CD4-positive, alpha-beta T cell treated with Interleukin-12 subunit alpha and Interleukin-12 subunit beta, for 1 hour (primary cell): ENCODE measurements around the gene BEST2.

ENCODE experiments used
- DNase-seq: peaks from one replicate; pipeline ENCODE4 v3.0.0-alpha.2; 2020

Gene BEST2

DNA sequence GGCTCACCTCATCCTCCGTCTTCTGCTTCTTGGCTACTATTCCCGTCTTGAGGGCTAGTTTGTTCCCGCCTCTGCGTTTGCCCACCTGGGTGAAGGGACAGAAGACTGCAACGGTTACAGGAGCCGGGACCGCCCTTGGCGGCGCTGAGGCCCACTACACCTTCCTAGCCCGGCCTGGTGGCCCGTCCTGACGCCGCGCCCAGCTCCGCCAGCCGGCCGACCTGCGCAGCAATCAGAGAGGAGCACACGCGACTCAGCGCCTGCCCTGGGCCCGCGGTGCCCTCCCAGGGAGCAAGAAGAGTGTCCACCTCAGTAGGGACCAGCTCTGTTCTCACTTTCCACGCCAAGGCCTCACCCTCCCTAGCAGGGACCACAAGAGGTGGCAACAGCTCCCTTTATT is 20.3 kb upstream of the BEST2 start:
- DNase-seq = no peak

DNA sequence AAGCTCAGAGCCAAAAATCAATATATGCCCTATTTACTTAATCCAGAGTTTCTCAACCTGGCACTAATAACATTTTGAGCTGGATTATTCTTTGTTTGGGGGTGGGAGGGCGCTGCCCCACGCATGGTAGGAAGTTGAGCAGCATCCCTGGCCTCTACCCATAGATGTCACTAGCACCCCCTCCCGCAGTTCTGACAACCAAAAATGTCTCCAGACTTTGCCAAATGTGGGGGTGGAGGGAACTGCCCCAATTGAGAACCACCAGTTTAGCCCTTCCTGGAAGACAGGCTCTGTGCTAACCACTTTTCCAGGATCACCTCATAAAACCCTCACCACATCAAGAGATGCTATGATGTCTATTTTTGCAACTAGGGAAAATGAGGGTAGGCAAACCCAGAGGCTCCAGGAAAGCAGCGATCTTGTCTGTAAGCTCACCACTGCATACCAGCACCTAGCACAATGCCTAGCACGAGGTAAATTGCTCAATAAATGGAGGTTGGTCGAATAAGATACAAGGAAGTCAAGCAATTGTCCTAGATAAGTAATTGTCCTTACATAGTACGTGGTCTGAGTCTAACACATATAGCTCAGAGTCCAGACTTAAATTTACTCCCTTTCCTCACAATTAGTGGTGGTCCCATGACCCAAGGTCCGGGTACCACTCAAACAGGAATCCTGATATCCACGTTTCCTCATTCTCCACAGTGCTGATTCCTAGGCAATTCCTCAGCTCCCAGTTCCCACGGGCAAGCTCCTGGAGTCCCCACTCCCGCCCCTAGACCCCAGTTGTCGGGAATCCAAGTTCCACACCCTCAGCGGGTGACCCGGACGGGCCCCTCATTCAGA is 18.0 kb upstream of the BEST2 start:
- DNase-seq = peak; percentile 56

DNA sequence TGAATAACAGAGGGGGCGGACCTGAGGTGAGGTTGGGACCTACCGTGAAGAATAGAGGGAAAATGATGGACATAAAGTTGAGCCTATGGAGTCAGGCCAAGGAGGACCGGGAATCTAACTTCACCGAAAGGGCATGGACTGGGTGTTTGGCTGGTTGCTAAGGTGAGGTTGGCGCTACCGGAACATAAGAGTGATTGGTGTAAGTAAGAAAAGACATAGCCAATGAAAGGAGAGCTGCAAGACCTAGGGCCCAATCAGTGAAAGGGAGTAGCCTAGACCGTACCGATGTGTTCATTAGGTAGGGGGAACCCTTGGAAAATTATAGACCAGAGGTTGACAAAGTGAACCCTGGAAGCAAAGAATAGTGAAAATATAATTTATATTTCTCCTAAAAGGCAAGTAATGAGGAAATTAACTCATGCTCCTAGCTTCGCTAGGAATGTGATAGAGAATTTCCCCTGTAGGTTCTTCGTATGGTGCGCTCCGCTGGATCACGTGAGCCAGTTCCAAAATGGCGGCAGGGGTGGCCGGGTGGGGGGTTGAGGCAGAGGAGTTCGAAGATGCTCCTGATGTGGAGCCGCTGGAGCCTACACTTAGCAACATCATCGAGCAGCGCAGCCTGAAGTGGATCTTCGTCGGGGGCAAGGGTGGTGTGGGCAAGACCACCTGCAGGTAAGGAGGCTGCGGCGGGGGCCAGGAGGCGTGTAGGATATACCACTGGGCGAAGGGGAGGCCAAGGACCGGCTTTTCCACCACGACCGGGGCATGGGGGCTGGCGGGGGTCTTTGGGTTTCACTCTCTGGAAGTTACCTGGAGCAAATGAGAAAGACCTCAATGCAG is 14.4 kb upstream of the BEST2 start, which contains the start of gene GET3:
GET3 (plus strand) TSS at position 503 of the 840 bp plus-strand sequence; CDS start at position 512, 9 bp downstream.
- peak; percentile 88 for DNase-seq

DNA sequence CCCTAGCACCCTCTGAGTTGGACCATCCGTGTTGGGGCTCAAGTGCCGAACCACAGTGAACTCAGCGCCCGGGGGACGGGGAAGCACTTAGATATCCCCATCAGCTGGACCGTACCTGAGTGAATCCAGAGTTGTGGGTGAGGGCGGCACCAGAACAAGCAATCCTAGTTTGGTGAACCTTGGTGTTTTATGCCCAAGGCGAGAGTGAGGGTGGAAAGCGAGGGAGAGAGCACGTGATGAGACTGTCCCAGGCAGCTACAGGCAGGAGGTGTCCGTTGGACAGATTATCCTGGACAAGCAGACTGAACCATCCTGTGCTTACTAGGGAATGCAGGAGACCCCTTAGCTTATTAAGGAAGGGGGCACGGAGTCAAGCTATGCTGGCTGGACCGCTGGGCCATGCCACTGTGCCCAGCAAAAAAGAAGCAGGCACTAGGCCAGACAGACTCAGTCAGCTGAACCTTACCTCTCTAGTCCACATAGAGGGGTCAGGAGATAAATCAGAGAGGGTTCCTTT is 13.7 kb upstream of the BEST2 start:
- DNase-seq = no peak

DNA sequence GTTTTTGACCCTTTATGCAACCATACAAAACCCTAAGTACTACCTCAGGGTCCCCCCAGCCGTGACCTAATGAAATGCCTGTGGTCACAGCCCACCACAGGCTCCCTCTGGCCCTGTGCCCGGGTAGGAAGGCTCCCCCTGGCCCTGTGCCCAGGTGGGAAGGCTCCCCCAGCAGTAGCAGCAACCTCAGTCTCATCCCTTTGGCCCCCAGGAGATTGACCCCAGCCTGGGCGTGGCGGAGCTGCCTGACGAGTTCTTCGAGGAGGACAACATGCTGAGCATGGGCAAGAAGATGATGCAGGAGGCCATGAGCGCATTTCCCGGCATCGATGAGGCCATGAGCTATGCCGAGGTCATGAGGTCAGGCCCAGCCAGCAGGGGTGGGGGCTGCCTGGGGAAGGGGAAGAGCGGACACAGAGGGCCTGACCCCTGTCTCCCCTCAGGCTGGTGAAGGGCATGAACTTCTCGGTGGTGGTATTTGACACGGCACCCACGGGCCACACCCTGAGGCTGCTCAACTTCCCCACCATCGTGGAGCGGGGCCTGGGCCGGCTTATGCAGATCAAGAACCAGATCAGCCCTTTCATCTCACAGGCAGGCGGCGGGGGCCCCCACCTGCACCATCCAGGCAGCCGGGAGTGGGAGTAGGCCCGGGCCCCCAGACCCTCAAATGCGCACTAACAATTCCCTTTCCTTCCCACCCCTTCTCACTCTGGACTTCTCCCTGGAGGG is 6.3 kb upstream of the BEST2 start:
- DNase-seq = no peak

DNA sequence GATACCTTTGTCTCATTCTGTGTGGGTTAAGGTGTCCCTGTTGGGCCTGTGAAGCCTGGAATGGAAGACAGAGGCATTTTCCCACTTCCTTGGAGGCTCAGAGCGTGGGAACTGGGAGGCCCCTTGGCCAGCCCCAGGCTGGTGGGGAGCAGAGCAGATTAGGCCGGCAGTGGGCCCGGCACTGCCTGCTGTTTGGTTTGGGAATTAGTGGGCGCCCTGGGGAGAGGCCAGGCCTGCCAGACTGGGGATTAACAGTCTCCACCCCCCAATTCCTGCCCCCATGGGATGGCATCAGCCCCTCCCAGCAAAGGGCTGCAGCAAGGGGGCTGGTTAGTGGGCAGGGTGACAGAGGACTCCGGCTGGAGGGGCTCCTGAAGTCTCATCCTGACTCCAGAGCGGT is 3.1 kb upstream of the BEST2 start:
- DNase-seq = no peak

DNA sequence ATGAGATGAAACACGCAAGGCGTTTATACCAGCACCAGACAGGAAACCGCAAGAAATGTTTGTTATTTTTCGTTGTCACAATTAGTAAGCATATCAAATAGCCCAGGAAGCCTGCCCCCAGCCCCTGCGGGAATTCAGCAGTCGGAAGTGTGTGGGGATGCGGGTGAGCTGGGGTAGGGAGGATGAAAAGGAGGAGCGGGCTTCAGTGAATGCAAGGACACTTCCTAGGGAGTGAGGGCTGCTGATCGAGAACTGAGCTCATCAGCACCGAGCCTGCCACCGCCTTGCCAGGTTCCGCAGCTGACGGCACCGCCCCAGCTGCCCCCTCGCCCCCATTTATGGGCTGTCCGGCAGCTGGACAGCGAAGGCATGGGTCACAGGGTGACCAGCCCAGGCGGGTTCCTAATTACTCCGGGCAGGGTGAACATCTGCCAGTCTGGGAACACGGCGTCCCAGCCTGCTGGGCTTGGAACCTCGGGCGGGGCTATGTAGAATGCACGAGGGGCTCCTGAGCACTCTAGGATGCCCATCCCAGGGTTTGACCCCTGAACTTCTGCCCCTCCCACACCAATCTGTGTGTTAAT is 1.6 kb upstream of the BEST2 start:
- DNase-seq = no peak

DNA sequence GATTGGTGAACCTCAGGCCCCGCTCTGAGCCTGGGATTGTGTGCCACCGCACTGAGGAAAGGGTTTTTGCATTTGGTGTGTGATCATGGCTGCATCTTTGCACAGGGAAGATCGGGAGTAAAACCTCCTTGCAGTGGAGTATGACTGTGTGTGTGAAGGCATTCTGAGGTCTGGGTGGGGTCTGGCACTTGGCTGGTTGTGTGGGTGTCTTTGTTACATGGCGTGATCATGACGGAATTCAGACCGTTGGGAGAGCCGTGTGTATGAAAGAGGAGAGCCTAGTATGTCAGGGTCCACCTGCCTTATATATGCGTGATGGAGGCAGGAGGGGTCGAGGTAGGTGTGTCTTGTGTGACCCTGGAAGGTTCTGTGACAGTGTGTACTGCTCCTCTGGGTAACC is 740 bp upstream of the BEST2 start:
- DNase-seq = no peak

DNA sequence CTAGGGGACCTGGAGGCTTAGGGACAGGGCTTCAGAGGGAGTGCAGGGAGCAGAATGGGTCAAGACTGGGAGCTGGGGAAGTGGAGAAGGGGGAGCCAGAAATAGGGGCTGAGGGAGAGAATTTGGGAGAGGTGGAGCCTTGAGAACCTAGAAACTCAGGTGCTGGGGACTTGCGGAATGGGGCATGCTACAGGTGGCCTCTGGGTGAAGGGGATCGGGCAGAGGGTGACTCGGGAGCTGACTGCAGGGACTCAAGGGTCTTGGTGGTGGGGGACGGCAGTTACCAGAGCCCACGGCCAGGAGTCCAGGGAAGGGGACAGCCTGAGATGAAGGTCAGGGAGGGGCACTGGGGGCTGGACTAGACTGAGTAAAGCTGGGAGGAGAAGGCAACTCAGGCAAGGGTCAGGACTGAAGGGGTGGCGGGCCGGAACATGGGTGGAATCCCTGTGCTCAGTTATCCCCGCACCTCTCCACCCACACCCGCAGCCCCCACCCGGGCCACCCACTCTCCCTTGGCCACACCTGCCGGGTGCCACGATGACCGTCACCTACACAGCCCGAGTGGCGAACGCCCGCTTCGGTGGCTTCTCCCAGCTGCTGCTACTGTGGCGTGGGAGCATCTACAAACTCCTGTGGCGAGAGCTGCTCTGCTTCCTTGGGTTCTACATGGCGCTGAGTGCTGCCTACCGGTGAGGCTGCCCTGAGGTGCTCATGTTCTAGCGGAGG is 628 bp downstream of the BEST2 start:
- DNase-seq = no peak

DNA sequence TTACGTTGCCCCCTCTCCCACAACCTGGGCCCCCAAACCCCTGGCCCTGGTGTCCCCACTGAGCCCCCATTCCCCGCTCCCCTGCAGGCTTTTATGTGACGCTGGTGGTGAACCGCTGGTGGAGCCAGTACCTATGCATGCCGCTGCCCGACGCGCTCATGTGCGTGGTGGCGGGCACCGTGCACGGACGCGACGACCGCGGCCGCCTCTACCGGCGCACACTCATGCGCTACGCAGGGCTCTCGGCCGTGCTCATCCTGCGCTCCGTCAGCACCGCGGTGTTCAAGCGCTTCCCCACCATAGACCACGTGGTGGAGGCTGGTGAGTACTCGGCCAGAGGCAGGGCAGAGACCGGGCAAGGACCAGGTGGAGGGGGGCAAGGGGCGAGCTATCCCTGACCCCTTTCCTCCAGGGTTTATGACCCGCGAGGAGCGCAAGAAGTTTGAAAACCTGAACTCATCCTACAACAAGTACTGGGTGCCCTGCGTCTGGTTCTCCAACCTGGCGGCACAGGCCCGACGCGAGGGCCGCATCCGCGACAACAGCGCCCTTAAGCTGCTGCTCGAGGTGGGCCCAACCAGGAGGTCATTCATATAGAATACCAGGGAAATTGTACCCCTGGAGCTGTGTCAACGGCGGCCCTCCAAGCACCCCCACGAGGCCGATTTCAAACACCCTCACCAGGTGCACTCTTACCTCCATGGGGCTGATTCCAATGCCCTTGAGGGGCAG is 3.0 kb downstream of the BEST2 start:
- no peak for DNase-seq

DNA sequence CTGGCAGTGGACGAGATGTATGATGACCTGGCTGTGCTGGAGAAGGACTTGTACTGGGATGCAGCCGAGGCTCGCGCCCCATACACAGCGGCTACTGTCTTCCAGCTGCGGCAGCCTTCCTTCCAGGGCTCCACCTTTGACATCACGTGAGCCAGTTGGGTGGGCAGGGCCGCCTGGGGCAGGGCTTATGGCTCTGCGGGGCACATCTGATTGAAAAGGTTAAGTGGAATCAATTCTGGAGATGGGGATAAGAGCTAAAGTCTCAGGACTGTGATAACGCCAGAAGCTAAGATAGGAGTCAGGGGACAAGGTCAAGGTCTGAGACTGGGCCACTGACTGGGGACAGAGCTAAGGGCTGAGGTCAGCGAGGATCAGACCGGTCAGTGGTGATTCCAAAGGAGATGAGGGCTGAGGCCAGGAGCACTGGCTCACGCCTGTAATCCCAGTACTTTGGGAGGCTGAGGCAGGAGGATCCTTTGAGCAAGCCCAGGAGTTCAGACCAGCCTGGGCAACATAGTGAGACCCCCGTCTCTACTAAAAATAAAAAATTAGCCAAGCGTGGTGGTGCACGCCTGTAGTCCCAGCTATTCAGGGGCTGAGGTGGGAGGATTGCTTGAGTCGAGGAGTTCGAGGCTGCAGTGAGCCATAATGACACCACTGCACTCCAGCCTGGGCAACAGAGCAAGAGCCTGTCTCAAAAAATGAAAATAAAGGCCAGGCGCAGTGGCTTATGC is 4.7 kb downstream of the BEST2 start:
- no peak for DNase-seq

DNA sequence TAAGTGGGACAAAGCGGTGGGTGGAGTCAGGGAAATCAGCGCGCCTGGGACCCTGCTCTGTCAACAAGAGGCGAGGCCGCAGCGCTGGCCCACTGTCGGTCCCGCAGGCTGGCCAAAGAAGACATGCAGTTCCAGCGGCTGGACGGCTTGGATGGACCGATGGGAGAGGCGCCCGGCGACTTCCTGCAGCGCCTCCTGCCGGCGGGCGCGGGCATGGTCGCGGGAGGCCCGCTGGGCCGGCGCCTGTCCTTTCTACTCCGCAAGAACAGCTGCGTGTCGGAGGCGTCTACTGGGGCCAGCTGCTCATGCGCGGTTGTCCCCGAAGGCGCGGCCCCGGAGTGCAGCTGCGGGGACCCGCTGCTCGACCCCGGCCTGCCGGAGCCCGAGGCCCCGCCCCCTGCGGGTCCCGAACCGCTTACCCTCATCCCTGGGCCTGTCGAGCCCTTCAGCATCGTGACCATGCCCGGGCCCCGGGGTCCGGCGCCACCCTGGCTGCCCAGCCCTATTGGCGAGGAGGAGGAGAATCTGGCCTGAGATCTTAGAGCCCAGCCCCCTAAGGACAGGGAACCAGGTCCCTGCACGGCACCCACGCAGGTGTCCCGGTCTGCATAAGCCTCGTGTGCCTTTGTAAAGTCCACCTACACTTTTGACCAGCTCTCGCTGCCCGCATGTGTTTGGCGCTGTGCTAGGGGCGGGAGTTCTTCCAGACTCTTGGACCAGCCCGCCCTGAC is 6.1 kb downstream of the BEST2 start:
- DNase-seq = peak; percentile 72

DNA sequence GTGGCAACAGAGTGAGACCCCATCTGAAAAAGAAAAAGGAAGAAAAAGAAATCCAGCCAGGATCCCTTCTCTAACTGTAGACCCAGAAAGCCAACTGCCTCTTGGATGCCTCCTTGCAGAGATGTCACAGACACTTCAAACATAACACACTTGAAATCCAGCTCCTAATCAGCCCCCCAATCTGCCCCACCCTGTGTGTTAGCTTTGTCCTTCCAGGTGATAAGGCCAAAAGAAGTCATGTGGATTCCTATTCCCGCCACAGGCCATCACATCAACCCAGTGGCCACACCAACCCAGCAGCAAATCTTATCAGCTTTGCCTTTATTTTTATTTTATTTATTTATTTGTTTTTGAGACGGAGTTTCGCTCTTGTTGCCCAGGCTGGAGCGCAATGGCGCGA is 8.1 kb downstream of the BEST2 start:
- DNase-seq = no peak

DNA sequence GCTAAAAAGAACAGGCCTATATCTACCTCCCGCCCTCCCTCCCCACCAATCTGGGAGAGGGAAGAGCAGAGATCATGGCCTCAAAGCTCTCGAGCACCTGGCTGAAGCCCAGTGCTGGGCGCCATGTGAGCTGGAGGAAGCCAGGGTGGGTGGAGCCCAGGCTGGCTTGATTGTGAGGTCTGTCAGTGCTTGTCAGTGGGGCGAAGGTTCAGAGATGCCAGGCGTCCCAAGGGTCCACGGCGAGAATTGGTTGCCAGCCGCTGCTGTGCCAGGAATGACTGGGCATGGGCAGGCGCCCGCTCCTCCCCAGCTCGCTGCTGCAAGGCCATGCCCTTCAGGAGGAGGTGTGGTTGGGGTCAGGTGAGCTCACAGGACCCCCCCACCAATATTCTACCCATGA is 11.5 kb downstream of the BEST2 start:
- no peak for DNase-seq

DNA sequence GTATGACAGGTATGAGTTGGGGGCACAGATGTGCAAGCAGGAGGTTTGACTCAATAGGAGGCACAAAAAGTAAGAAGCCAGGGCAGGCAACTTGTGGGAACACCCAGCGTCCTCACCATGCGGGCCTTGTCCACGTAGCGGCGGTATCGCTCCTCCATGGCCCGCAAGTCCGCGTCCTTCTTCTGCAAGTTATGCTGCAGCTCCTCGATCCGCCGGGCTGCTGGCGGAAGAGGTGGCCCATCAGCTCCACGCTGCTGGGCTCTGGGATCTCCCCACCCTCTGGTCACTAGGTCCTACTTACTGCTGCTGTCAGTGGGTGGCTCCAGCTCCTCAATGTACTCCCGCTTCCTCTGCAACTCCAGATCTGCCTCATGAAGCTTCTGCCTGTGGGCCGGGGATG is 13.1 kb downstream of the BEST2 start:
- DNase-seq = no peak

DNA sequence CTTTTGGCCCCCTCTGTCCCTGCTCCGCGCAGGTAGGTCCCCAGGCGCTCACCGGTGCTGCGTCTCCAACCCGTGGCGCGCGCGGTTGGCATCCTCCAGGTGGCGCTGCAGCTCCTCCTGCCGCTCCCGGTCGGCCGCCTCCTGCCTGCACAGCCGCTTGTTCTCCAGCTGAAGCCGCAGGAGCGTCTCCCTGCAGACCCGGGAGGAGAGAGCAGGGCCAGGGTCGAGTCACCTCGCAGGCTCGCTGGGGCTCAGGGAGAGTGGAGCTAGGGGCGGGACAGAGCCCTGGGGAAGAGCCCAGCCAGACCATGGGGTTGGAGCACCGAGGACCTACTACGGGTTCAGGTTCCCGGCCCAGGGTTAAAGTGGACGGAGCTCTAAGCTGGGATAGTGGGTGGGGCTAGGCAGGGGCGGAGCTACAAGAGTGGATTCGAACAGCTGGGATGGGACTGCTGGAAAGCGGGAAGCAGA is 14.5 kb downstream of the BEST2 start:
- peak; percentile 87 for DNase-seq

DNA sequence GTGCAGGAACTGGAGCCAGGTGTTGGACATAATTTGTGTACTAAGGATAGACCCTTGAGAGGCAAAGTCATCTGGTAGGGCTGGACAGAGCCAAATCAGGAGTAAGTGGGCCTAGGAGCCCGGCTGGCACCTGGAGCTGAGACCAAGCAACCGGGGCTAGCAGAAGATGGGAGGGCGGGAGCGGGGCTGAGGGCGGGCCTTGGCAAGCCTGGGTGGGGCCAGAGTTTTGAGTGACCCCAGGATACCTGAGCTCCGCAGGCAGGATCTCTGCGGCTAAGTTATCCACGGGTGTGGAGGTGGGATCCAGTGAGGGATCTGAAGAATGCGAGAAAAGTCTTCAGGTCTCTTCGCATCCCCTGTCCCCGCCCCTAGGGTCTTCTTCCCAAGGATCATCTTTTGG is 15.6 kb downstream of the BEST2 start:
- DNase-seq = no peak

DNA sequence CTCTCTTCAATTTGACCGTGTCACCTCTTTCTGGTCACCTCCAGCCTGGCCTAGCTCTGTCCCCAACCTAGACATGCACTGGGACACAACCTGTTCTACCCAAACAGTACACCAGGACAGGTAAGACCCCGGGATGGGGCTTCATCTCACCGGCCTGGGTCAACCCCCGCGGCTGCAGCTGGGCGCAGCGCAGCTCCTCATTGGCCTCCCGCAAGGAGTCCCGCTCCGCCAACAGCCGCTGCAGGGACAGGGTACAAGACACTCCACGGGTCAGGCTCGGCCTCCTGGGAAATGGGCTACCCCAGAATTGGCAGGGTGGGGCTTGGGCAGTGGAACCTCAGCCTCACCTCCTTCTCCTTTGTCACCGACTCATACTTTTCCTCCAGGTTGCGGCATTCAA is 16.1 kb downstream of the BEST2 start:
- no peak for DNase-seq

DNA sequence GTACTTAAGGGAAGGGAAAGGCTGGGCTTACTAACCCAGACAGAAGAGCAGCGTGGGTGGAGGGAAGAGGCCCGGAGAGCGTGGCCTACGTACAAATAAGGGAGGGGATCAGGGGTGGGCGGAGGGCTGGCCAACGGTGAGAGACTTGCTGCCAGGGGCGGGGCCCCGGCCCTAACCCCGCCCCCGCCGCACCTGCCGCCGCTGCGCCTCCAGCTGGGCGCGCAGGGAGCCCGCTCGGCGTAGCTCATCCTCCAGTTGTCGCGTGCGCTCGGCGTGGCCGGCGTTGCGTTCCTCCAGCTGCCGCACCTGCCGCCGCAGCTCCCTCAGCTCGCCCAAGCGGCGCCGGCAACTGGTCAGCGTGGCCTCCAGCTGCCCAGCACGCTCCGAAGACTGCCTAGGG is 18.1 kb downstream of the BEST2 start:
- peak; percentile 80 for DNase-seq

DNA sequence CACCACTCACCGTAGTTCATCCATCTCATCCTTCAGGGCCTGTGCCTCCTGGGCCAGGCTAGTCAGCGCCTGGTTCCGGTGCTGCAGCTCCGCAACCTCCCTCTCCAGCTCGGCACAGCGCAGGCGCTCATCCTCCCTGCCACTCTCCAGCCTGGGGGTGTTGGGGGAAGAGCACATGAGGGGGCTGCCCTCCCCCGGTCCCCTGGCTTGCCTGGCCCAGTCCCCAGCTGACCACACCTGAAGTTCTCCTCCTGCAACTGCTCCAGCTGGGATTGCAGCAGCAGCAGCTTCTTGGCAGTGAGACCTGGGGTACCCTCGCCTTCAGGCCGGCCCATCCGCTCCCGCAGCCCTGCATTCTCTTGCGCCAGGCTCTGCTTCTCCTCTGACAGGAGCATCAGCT is 19.3 kb downstream of the BEST2 start:
- no peak for DNase-seq
